RKO (cell line): ENCODE measurements around the gene FYCO1.

Source experiments
- DNase-seq: peaks from one replicate; pipeline ENCODE4 v3.0.0-alpha.2; 2016; ENCODE audit warnings: low spot score

Gene FYCO1

DNA sequence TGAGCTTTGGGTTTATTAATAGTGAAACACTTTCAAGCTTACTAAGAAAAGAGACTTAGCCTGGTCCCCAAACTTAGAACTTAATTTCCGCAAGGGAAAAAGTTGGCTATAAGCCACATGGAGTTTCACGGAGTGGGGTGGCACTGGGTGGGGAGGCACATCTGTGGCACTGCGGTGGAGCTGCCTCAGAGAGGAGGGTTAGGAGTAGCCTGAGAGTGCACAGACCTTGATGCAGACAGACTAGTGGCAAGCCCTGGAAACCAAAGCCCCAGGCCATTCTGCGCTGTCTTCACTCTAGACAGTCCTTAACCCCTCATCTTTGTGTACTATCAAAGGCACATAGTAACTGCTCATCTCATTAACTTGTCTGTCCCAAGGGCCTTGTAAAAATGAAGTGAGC is 30.4 kb downstream of the FYCO1 start:
- DNase-seq = no peak

DNA sequence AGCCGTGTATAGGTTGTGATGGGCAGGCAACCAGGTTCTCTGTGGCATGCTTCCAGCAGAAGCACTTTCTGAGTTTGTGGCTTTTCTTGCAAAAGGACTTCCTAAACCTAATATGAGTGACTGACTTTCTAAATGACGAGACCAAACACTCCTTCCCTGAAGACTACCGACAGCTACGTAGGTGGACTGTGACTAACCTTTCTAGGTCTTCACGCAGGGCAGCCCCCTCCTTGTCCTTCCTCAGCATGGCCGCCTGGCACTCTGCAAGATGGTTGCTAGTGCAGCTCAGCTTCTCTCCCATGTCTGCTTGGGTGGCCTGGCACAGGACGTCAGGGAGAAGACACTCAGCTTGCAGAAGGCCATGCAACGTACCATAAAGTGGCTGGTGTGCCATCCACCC is 31.5 kb downstream of the FYCO1 start:
- no peak for DNase-seq

DNA sequence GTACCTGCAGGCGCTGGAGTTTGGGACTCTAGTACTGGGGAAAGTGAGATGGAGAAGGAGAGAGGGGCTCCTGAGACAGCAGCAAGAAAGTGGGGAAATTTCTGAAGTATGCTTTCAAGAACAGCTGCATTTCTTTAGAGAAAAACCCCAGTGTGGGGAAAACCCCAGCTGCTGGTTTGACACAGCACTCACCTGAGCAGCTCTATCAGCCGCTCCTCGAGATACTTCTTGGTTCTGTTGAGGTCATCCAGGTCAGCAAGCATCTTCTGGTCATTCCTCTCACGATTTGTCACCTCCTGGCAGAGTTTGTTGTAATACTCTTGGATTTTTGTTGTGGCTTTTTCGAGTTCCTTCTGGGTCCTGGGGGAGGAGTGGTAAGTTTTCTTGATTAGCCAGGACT is 33.6 kb downstream of the FYCO1 start:
- no peak for DNase-seq

DNA sequence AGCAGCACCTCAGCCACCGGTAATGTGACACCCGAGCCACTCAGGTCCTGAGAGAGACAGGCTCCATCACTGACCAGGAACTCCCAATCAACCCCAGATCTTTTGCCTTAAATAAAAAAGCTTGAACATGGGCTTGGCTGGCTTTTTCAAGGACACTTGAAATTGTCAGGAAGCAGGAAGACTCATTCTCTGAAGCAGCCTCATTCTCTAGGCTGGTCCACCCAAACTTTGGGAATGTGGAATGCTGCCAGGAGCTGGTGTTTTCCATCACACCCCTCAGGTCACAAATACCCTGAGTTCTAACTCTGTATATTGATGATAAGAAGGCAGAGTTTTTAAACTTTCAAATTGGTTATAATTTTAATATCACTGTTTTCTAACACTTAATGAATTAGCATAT is 35.3 kb downstream of the FYCO1 start:
- no peak for DNase-seq

- no peak for DNase-seq
These were observed 36.4 kb downstream of the FYCO1 start for GRCh38 chr3:45959201-45959600.

- DNase-seq = no peak
These were observed 37.3 kb downstream of the FYCO1 start for GRCh38 chr3:45958321-45958791.

GRCh38 chr3:45957586-45957985 is 38.0 kb downstream of the FYCO1 start:
- DNase-seq = no peak

DNA sequence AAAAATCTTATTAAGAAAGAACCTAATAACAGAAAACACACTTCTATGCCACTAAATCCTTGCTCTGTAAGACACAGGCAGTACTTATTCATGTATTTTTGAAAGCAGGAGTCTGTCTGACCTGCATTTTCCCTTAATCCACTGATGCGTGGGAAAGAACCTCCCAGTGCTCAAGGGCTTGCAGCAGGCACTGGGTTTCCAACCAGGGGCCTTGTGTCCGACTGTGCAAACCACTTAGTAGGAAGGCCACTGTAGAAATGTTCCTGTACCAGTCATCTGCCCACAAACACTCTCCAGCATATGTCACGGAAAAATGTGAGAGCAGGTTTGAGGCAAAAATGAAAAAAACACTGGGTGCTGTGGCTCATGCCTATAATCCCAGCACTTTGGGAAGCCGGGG is 39.9 kb downstream of the FYCO1 start:
- DNase-seq = no peak

DNA sequence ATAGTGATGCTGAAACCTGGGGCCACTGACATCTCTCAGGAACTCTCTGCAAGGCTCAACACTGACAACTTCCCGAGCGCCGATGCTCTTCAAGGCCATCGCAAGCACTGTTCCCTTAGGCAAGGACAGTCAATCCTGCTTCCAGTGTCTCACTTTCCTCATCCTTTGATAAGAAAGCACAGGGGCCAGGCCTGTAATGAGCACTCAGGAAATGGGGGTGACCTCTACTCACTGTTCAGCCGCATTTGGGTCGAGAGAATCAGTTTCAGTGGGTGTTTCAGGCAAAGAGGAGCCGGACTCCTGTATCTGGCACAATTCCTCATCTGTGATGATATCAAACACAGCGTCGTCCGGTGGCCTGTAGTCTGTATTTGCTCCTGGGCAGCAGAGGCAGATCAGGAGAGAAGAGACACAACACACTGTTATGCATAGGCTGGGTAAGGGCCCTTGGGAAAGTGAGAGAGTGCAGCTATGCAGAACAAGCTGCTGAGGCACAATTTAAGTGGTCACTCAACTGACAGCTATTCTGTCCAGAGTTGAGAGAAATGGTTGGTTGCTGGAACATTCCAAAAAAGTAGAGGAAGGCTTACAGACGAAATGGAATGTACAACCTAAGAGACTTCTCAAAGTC is 40.5 kb downstream of the FYCO1 start:
- DNase-seq = no peak

DNA sequence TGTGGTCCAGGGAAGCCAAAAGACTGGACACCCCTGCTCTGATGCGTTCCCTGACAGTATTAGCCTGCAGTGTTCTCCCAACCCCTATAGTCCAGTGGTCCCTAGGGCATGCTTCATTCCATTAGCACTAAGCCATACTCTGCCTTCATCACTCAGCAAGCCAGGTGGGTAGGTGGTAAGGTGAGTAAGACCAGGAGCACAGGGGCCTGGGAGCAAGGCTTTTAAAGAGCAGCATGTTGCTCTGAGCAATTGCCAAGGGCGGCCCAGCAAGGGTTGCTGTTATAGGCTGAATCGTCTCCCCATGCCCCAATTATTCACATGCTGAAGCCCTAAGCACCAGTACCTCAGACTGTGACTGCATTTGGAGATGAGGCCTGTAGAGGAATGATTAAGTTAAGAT is 41.3 kb downstream of the FYCO1 start:
- no peak for DNase-seq

- no peak for DNase-seq
These were observed 42.1 kb downstream of the FYCO1 start for GRCh38 chr3:45953536-45953935.

- no peak for DNase-seq
These were observed 43.2 kb downstream of the FYCO1 start for GRCh38 chr3:45952456-45952855.

GRCh38 chr3:45951946-45952345 is 43.7 kb downstream of the FYCO1 start:
- DNase-seq = no peak

DNA sequence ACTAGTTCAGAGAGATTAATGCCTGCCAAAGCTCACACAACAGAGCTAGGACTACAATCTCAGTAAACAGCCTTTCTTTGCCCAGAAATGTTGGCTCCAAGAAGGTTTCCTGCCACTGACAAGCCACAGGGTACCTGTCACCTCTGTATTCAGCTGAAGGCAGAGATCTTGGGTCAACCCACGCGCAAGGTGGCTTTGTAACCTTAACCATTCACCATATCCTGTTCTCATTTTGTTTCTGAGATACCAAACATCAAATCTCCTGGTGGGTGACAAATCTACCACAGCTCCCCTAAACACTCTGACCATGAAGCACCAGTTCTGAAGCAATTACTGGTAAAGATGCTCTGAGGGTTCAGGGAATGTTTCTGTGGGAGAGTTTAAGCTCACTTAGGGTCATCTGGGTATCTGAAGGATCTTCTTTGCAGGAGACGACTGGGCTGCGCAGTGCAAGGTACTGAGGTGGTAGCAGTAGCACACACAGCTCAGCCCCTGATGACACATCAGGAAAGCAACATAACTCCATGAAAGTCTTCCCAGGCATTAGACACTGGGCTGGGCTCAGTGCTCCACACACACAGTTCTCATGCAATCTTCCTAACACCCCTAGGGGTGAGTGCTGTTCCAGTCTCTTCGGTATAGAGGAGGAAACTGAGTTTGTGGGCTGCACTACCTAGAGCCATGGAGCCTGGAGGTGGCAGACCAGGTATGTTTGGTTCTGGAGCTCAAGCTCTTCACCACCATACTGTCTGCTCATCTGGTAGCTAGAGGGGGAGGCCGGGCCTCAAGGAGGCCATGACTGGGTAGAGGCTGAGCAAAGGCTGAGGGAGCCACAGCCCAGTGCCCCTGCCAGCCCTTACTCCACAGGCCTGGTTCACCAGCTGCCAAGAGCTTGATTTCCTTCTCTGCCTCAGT is 44.7 kb downstream of the FYCO1 start:
- no peak for DNase-seq

- no peak for DNase-seq
These were observed 45.5 kb downstream of the FYCO1 start for GRCh38 chr3:45950131-45950530.

- no peak for DNase-seq
These were observed 46.2 kb downstream of the FYCO1 start for GRCh38 chr3:45949432-45949831.

- no peak for DNase-seq
These were observed 46.7 kb downstream of the FYCO1 start for GRCh38 chr3:45948881-45949280.

DNA sequence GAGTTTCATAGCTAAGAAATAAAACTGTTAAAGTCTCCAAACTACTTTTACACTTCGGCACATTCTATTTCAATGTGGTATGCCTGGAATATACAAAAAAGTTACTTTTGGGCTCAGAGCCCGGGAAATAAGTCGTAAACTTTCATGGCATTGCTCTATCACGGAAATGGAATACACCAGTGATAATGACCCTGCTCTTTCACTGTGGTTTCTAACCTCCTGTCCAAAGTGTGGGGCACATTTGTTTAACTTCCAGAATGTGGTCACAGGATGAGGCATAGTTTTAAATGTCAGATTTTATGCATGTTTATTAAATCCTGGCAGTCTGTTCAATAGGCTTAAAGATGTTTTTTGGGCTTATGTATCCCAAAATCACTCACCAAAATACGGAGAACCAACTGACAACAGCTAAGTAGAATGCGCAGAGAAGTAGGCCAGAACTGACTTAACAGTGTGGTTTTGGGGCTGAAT is 47.3 kb downstream of the FYCO1 start:
- DNase-seq = no peak

DNA sequence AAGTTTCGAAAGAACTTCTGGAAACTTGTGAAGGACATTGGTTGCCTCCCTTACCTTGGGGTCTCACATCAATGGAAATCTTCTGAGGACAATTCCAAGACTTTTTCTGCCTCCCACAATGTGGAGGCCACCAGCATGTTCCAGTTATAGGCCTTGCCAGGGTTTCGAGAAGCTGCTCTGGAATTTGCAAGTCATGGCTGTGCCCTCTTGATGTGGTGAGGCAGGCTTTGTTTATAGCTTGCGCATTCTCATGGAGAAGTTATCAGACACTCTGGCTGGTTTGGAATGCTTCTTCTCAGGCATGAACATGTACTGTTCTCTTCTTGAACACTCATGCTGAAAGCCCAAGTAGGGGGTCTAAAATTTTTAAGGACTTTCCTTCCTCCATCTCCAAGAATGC is 48.3 kb downstream of the FYCO1 start:
- no peak for DNase-seq

- DNase-seq = no peak
These were observed 48.7 kb downstream of the FYCO1 start for GRCh38 chr3:45946875-45947274.

- no peak for DNase-seq
These were observed 49.3 kb downstream of the FYCO1 start for GRCh38 chr3:45946307-45946706.

DNA sequence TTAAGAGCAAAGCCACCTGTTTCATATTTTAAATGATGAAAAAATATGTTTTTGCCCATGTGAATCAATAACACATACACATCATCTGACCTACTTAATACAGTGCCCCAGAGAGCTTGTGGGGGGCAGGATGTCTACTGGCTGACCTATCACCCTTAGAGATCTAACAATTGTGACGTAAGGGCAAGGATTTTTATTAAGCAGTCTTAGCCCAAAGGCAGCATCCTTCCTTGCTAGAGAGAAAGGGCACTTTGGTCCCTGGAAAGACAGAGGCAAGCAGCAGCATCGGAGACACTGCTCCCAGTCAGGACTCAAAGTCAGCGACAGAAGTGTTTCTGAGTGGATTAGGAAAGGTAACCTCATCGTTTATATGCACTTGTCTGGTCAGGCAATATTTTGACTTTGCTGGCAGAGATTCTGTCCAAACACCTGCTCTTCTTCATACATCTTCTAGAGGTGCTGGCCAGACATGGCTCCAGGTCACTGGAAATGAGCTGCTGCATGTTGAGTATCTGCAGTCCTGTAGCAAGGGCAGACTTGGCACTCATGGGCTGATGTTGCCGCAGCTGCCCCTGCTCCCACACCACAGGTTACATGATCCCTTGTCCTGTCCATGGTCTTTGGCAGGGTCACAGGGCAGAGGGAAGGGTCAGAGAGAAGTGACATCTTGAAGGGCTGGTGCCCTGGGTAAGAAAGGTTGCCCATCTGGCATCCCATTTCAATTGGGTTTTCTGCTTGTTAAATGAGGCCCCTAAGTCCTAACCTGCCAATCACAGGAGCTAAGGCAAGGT is 50.6 kb downstream of the FYCO1 start:
- no peak for DNase-seq
